Adrenal gland (tissue), 12 donors: Measurements from ENCODE around the gene NR0B2. TPM values are rescaled to one million over a fixed set of nuclear protein-coding genes. Genes with fewer than 3 reads are reported as not detected.
"Not testable (repeated sequence)": the region's sequence is repeated elsewhere in the genome, so short reads cannot be mapped to it uniquely, and the experiment has no call there.

Experiments
- DNase-seq, 7 donors: peaks; one replicate each; pipeline ENCODE4 v3.0.0-alpha.2; 2019 to 2020
- H3K27ac ChIP-seq, 5 donors: fragments of 200-600 bp; sonication (generic) in 4 of 5; 1 replicate in 3 of 5; 2 replicates in 2 of 5; pipeline versions ENCODE4 v1.5.1 to v1.8.0; 2016 to 2020; ENCODE audit warnings: mild to moderate bottlenecking in 1 of 5
- H3K27me3 ChIP-seq: fragments of 200-600 bp; 2 replicates; pipeline ENCODE4 v1.8.0; 2021
- H3K36me3 ChIP-seq, 2 donors: fragments of 200-600 bp; replicated peaks in 1 of 2; 1 replicate in 1 of 2; 2 replicates in 1 of 2; pipeline versions ENCODE4 v1.5.1 to v1.8.0; 2018 to 2022
- H3K4me1 ChIP-seq, 2 donors: fragments of 200-600 bp; replicated peaks in 1 of 2; 1 replicate in 1 of 2; 2 replicates in 1 of 2; pipeline versions ENCODE4 v1.5.1 to v1.8.0; 2018 to 2021
- H3K4me3 ChIP-seq, 4 donors: fragments of 200-600 bp; sonication (generic) in 3 of 4; one replicate each; pipeline ENCODE4 v1.5.1; 2016 to 2018
- H3K9me3 ChIP-seq, 3 donors: fragments of 200-600 bp; sonication (generic) in 1 of 3; replicated peaks in 1 of 3; 1 replicate in 2 of 3; 2 replicates in 1 of 3; pipeline versions ENCODE4 v1.5.1 to v1.8.0; 2016 to 2021
- CTCF ChIP-seq, 6 experiments: fragments of 450-650 bp in 4 of 6; fragments of 200-600 bp in 2 of 6; sonication (generic) in 1 of 6; IDR thresholded peaks; 1 replicate in 5 of 6; 2 replicates in 1 of 6; pipeline versions ENCODE4 v1.5.1 to v1.8.0; 2016 to 2021; ENCODE audit warnings: antibody characterized with exemption in 6 of 6, mild to moderate bottlenecking in 2 of 6, moderate library complexity in 1 of 6
- POLR2A ChIP-seq, 2 donors: fragments of 450-650 bp; IDR thresholded peaks; one replicate each; pipeline ENCODE4 v1.6.1; 2017; ENCODE audit warnings: antibody characterized with exemption in 2 of 2, mild to moderate bottlenecking in 2 of 2, moderate library complexity in 1 of 2
- WGBS, 4 donors: extraction: QIAGEN DNeasy Blood & Tissue Kit in 2 of 4; methylation state at CpG; one replicate each; pipeline versions ENCODE4 v1.1.5 to v1.1.7; 2013 to 2017; 5-methylcytosine and 5-hydroxymethylcytosine counted together
- intact Hi-C, 2 donors: fragments of 100-400 bp; cut with DNase I; formaldehyde crosslinking; loops; one replicate each; pipeline versions ENCODE4 v1.14.1 to v1.15.0; 2022 to 2023
- polyA plus RNA-seq, 3 donors: library from polyadenylated mRNA; stranded (reverse); fragments of 200-250 nt in 2 of 3; fragments of 350-450 nt in 1 of 3; fragmentation: Illumina TruSeq in 1 of 3; extraction: RNeasy Lipid Tissue Mini Kit (QIAGEN cat#74804) in 1 of 3; gene quantifications; one replicate each; pipeline ENCODE4 v1.2.3, GENCODE V29; 2013 to 2014
- total RNA-seq, 9 donors: library from RNA; depleted of rRNA in 4 of 9; stranded (reverse); fragments of >200 nt in 4 of 9; fragments of 120-200 nt in 1 of 9; fragmentation: NEBNext Ultra II Directional in 1 of 9; extraction: Animal tissue kit (Norgen Biotek cat#: 25700) in 1 of 9; gene quantifications; one replicate each; pipeline versions ENCODE4 v1.1.0 to v1.2.4, GENCODE V29; 2013 to 2023
- donor health status: healthy with polysubstance abuse.
- donor health status: Bipolar disorder and iron deficiency.
- donor health status: DM: yes; HTN: yes; CAD: no.
- donor health status: DM: no; HTN: no; CAD: no.
- donor health status: DM: no; HTN: no; CAD: no.
- donor health status: DM: yes; HTN: yes; CAD: no.

Gene NR0B2
- total and polyA plus RNA-seq, 12 donors, result 7.1 to 62.7 (median 12.2) TPM

GRCh38 chr1:26874896-26875295, 38.9 kb downstream of the NR0B2 start:
- H3K4me3 ChIP-seq, result no peak overlapping the region
- peaks cover 0 to 30% of the 10 kb centered on the region in 2 donors for H3K36me3 ChIP-seq
- DNase-seq, result no peak
- H3K9me3 ChIP-seq, result no peaks in the 10 kb centered on the region
- no peak overlapping the region for H3K27ac ChIP-seq
- no peak for TF ChIP-seq CTCF (IDR thresholded peaks at IDR 0.05)
- H3K4me1 ChIP-seq, result no peaks in the 10 kb centered on the region
- intact Hi-C loops, result loop anchor here in 1 of 2 donors (10.0 kb wide), 1 partner anchor 60 kb away; no protein-coding TSS in a partner anchor
- 69 to 95% (median 86%) methylated on average over 4 of the region's 4 CpGs for WGBS, 4 donors
- no peaks in the 10 kb centered on the region for H3K27me3 ChIP-seq

GRCh38 chr1:26873097-26873496, 40.7 kb downstream of the NR0B2 start:
- H3K4me3 ChIP-seq, H3K27ac ChIP-seq, DNase-seq, H3K27me3 ChIP-seq, H3K4me1 ChIP-seq, H3K9me3 ChIP-seq: not testable (repeated sequence)
- peaks cover 0 to 12% of the 10 kb centered on the region in 2 donors for H3K36me3 ChIP-seq
- 67 to 81% (median 74%) methylated on average over 2 of the region's 2 CpGs for WGBS, 4 donors
- intact Hi-C loops, result loop anchor here in 1 of 2 donors (10.0 kb wide), 1 partner anchor 58 kb away; no protein-coding TSS in a partner anchor

- peak overlapping the region in 3 of 4 donors; percentile 18 to 58 (median 56) for H3K4me3 ChIP-seq
- 0 to 1% (median 0%) methylated on average over 8 to 75 of the region's 75 CpGs for WGBS, 4 donors
- peak overlapping the region; percentile 95 to 99 (median 97) for H3K27ac ChIP-seq
- H3K36me3 ChIP-seq, result no peaks in the 10 kb centered on the region
- intact Hi-C loops, result no loop called here
- DNase-seq, result peak; percentile 97 to 99 (median 98)
- H3K4me1 ChIP-seq, result peaks cover 4 to 5% of the 10 kb centered on the region in 2 donors
- H3K9me3 ChIP-seq, result no peaks in the 10 kb centered on the region
- H3K27me3 ChIP-seq, result no peaks in the 10 kb centered on the region
- no peak for TF ChIP-seq CTCF (IDR thresholded peaks at IDR 0.05)
- peak; percentile 53 to 88 for TF ChIP-seq POLR2A (IDR thresholded peaks at IDR 0.05)
Measured at GRCh38 chr1:26864610-26865480, 48.9 kb downstream of the NR0B2 start.

GRCh38 chr1:26863685-26864077, 50.1 kb downstream of the NR0B2 start:
- H3K4me1 ChIP-seq, result peaks cover 4 to 5% of the 10 kb centered on the region in 2 donors
- intact Hi-C loops, result no loop called here
- no peak for DNase-seq
- TF ChIP-seq POLR2A (IDR thresholded peaks at IDR 0.05), result no peak
- TF ChIP-seq CTCF (IDR thresholded peaks at IDR 0.05), result no peak
- H3K9me3 ChIP-seq, result no peaks in the 10 kb centered on the region
- 73 to 89% (median 80%) methylated on average over 10 to 20 of the region's 20 CpGs for WGBS, 4 donors
- H3K27me3 ChIP-seq, result no peaks in the 10 kb centered on the region
- no peaks in the 10 kb centered on the region for H3K36me3 ChIP-seq
- H3K27ac ChIP-seq, result peak overlapping the region in 1 of 5 donors; percentile 97
- H3K4me3 ChIP-seq, result no peak overlapping the region
